GM12892 (cell line): ENCODE measurements around the gene POLR2L.

ENCODE experiments used
- POLR2A ChIP-seq: IDR thresholded peaks from 2 replicates; pipeline ENCODE4 v1.6.1; 2011; ENCODE audit warnings: low read depth, low read length, control low read depth
- TAF1 ChIP-seq: IDR thresholded peaks from 2 replicates; pipeline ENCODE4 v1.6.1; 2011; ENCODE audit warnings: low read depth, mild to moderate bottlenecking, control low read depth, low read length, borderline replicate concordance

DNA sequence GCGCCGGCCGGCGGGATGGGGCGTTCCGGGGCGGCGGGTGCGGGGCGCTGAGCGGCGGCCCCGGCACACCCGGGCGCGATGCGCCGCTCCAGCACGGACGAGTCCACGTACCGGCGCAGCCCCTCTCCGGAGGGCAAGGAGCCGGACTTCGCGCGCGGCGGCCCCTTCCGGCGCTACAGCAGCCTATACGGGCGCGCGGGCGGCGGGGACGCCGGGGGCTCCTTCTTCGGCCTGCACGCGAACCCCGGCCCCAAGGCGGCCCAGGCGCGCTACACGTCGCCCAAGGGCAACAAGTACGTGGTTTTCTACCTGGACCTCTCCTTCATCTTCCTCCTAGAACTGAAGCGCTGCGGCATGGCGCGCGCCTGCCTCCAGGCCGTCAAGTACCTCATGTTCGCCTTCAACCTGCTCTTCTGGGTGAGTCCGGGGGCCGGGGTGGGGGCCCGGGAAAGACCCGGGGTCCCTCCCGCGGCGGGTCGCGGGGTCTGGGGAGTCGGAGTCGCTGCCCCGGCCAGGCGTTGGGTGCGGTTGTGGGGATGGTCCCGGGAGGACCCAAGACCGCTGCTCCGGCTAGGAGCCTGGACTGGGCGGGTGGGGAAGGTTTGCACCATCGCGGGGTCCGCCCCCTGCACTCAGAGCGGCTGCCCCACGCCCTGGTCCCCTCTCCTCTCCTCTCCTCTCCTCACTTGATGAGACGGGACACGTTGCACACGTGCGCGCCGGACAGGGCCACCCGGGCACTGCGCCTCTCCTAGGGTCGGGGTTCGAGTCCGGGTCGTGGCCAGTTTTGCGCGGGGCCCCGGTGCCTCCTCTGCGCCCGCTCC is 7.8 kb upstream of the POLR2L start:
- no peak for TF ChIP-seq POLR2A
- no peak for TF ChIP-seq TAF1
